SK-N-SH treated with all-trans-retinoic acid at 6 μM for 48 hours (cell line): Measurements from ENCODE around the gene UIMC1.

Experiments
- ATAC-seq: fragments of 200-7000 bp; cut with Tn5 transposase; 3 replicates; pipeline ENCODE4 v1.9.1; 2020; ENCODE audit warnings: mild to moderate bottlenecking, moderate library complexity
- ARNTL ChIP-seq: fragments of 450-650 bp; formaldehyde crosslinking; IDR thresholded peaks from 2 replicates; pipeline ENCODE4 v1.5.0; 2020; ENCODE audit warnings: low read depth, mild to moderate bottlenecking, moderate library complexity, borderline replicate concordance
- BACH2 ChIP-seq: fragments of 250-450 bp; sonication (Bioruptor Pico); IDR thresholded peaks from 2 replicates; pipeline ENCODE4 v1.9.0; 2021; ENCODE audit warnings: mild to moderate bottlenecking, borderline replicate concordance
- CSDC2 ChIP-seq: fragments of 250-450 bp; sonication (Bioruptor Pico); IDR thresholded peaks from 2 replicates; pipeline ENCODE4 v1.5.0; 2020; ENCODE audit warnings: mild to moderate bottlenecking, moderate library complexity
- ESRRG ChIP-seq: fragments of 250-450 bp; sonication (Bioruptor Pico); IDR thresholded peaks from 2 replicates; pipeline ENCODE4 v1.6.1; 2021; ENCODE audit warnings: mild to moderate bottlenecking
- GLIS3 ChIP-seq: fragments of 250-450 bp; sonication (Bioruptor Pico); IDR thresholded peaks from 2 replicates; pipeline ENCODE4 v1.5.0; 2020; ENCODE audit warnings: mild to moderate bottlenecking, moderate library complexity
- ISL1 ChIP-seq: fragments of 250-450 bp; sonication (Bioruptor Pico); IDR thresholded peaks from 2 replicates; pipeline ENCODE4 v2.1.2; 2022; ENCODE audit warnings: mild to moderate bottlenecking, moderate library complexity
- OSR1 ChIP-seq: fragments of 250-450 bp; sonication (Bioruptor Pico); IDR thresholded peaks from 2 replicates; pipeline ENCODE4 v1.8.0; 2022; ENCODE audit warnings: moderate library complexity, mild to moderate bottlenecking, inconsistent platforms
- PPARA ChIP-seq: fragments of 250-450 bp; sonication (Bioruptor Pico); IDR thresholded peaks from 2 replicates; pipeline ENCODE4 v1.5.0; 2020; ENCODE audit warnings: mild to moderate bottlenecking, borderline replicate concordance
- RARB ChIP-seq: fragments of 250-450 bp; sonication (Bioruptor Pico); IDR thresholded peaks from 2 replicates; pipeline ENCODE4 v1.8.0; 2021; ENCODE audit warnings: mild to moderate bottlenecking, moderate library complexity
- SNAI2 ChIP-seq: fragments of 250-450 bp; sonication (Bioruptor Pico); IDR thresholded peaks from 2 replicates; pipeline ENCODE4 v1.5.0; 2020; ENCODE audit warnings: mild to moderate bottlenecking, moderate library complexity
- TOX ChIP-seq: fragments of 250-450 bp; sonication (Bioruptor Pico); IDR thresholded peaks from 2 replicates; pipeline ENCODE4 v1.8.0; 2021; ENCODE audit warnings: mild to moderate bottlenecking, moderate library complexity, borderline replicate concordance
- ZC3H10 ChIP-seq: fragments of 250-450 bp; sonication (Bioruptor Pico); IDR thresholded peaks from 2 replicates; pipeline ENCODE4 v1.5.1; 2021; ENCODE audit warnings: mild to moderate bottlenecking, moderate library complexity
- ZFP3 ChIP-seq: fragments of 250-450 bp; sonication (Bioruptor Pico); IDR thresholded peaks from 2 replicates; pipeline ENCODE4 v1.5.0; 2020; ENCODE audit warnings: mild to moderate bottlenecking, moderate library complexity
- ZNF565 ChIP-seq: fragments of 450-650 bp; formaldehyde crosslinking; conservative IDR thresholded peaks from 2 replicates; pipeline ENCODE4 v1.5.0; 2020; ENCODE audit warnings: low read depth, mild to moderate bottlenecking, moderate library complexity
- ZNF70 ChIP-seq: fragments of 450-650 bp; formaldehyde crosslinking; IDR thresholded peaks from 2 replicates; pipeline ENCODE4 v1.5.0; 2020; ENCODE audit warnings: mild to moderate bottlenecking, moderate library complexity
- ZNF8 ChIP-seq: fragments of 450-650 bp; formaldehyde crosslinking; IDR thresholded peaks from 2 replicates; pipeline ENCODE4 v1.5.0; 2020; ENCODE audit warnings: mild to moderate bottlenecking, moderate library complexity
- TF ChIP-seq, protein P1 (sequence below): fragments of 250-450 bp; sonication (Bioruptor Pico); IDR thresholded peaks from 2 replicates; pipeline ENCODE4 v1.5.0; 2020; ENCODE audit warnings: mild to moderate bottlenecking, moderate library complexity
- TF ChIP-seq, protein P2 (sequence below): fragments of 250-450 bp; sonication (Bioruptor Pico); IDR thresholded peaks from 2 replicates; pipeline ENCODE4 v1.5.1; 2021; ENCODE audit warnings: mild to moderate bottlenecking, moderate library complexity
- TF ChIP-seq, protein P3 (sequence below): fragments of 250-450 bp; sonication (Bioruptor Pico); IDR thresholded peaks from 2 replicates; pipeline ENCODE4 v1.8.0; 2021; ENCODE audit warnings: low read depth, mild to moderate bottlenecking, moderate library complexity, borderline replicate concordance
- TF ChIP-seq, protein P4 (sequence below): fragments of 250-450 bp; sonication (Bioruptor Pico); IDR thresholded peaks from 2 replicates; pipeline ENCODE4 v1.8.0; 2020; ENCODE audit warnings: mild to moderate bottlenecking, moderate library complexity, borderline replicate concordance

Gene UIMC1

DNA sequence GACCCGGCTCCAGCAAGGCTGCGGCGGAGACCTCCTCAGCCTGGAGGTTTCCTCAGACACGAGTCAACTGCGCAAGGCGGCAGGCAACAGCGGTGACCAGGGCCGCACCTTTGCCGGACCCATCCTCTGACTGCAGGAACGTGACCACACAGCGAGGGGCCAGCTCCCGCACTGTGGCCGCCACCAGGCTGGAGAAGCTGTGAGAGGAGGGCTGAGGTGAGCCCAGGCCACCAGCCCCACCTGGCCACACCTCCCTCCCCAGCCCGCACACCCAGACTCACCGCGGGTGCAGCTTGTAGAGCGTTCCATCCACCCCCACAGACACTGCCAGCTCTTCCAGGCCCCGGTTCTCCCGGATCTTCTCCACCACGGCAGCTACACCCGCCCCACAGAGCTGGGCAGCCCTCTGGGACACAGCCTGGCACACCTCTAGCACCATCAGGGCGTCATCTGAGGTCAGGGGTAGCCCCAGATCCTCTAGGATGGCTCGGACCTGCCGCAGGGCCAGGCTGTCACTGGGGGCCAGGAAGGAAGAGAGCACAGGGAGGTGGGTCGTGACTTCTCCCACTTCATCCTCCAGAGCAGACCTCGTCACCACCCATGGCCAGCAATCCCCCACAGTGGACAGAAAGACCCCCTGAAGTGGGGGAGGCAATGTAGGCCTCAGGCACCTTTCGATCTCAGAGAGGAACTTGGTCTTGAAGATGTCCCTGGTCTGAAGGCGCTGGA, 125.4 kb downstream of the UIMC1 start:
- TF ChIP-seq PPARA (no peak), ESRRG (CRISPR knock-in tag) (no peak), TOX (no peak), CSDC2 (CRISPR knock-in tag) (no peak), OSR1 (CRISPR knock-in tag) (no peak)
- TF ChIP-seq, protein P1, sequence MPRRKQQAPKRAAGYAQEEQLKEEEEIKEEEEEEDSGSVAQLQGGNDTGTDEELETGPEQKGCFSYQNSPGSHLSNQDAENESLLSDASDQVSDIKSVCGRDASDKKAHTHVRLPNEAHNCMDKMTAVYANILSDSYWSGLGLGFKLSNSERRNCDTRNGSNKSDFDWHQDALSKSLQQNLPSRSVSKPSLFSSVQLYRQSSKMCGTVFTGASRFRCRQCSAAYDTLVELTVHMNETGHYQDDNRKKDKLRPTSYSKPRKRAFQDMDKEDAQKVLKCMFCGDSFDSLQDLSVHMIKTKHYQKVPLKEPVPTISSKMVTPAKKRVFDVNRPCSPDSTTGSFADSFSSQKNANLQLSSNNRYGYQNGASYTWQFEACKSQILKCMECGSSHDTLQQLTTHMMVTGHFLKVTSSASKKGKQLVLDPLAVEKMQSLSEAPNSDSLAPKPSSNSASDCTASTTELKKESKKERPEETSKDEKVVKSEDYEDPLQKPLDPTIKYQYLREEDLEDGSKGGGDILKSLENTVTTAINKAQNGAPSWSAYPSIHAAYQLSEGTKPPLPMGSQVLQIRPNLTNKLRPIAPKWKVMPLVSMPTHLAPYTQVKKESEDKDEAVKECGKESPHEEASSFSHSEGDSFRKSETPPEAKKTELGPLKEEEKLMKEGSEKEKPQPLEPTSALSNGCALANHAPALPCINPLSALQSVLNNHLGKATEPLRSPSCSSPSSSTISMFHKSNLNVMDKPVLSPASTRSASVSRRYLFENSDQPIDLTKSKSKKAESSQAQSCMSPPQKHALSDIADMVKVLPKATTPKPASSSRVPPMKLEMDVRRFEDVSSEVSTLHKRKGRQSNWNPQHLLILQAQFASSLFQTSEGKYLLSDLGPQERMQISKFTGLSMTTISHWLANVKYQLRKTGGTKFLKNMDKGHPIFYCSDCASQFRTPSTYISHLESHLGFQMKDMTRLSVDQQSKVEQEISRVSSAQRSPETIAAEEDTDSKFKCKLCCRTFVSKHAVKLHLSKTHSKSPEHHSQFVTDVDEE (CRISPR knock-in tag), result no peak
- TF ChIP-seq, protein P2, sequence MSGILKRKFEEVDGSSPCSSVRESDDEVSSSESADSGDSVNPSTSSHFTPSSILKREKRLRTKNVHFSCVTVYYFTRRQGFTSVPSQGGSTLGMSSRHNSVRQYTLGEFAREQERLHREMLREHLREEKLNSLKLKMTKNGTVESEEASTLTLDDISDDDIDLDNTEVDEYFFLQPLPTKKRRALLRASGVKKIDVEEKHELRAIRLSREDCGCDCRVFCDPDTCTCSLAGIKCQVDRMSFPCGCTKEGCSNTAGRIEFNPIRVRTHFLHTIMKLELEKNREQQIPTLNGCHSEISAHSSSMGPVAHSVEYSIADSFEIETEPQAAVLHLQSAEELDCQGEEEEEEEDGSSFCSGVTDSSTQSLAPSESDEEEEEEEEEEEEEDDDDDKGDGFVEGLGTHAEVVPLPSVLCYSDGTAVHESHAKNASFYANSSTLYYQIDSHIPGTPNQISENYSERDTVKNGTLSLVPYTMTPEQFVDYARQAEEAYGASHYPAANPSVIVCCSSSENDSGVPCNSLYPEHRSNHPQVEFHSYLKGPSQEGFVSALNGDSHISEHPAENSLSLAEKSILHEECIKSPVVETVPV (CRISPR knock-in tag), result no peak
- ATAC-seq, result no peak

DNA sequence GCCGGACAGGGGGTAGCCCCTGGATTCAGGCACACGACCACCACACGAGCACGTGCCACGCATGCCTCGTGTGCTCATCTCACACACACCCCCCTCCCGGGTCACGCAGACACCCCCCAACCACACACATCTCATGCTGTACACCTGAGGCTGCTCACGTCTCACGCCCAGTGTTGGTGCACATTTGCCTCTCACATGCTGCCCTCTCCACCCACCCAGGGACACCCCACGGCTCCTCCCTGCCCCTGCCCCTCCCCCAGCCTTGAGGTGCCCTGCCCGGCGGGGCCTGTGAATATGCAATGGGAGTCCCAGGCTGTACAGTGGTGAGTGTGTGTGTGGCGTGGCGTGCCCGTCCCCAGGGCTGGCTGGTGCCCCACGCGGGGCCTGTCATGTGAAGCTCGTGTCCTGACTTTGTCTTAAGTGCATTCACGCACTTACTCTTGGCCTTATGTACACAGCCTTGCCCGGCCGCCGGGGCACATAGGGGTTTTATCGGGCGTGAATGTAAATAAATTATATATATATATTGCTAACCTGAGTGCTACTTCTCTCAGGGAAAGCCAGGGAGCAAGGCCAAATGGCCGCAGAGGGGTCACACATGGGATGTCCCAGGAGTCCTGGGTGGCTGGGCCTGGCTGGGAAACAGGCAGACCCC, 126.1 kb downstream of the UIMC1 start:
- TF ChIP-seq SNAI2 (CRISPR knock-in tag), result no peak
- TF ChIP-seq ZC3H10, result no peak
- TF ChIP-seq ZNF8 (CRISPR knock-in tag), result no peak
- TF ChIP-seq, protein P3, sequence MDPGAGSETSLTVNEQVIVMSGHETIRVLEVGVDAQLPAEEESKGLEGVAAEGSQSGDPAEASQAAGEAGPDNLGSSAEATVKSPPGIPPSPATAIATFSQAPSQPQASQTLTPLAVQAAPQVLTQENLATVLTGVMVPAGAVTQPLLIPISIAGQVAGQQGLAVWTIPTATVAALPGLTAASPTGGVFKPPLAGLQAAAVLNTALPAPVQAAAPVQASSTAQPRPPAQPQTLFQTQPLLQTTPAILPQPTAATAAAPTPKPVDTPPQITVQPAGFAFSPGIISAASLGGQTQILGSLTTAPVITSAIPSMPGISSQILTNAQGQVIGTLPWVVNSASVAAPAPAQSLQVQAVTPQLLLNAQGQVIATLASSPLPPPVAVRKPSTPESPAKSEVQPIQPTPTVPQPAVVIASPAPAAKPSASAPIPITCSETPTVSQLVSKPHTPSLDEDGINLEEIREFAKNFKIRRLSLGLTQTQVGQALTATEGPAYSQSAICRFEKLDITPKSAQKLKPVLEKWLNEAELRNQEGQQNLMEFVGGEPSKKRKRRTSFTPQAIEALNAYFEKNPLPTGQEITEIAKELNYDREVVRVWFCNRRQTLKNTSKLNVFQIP (CRISPR knock-in tag), result no peak
- TF ChIP-seq GLIS3 (CRISPR knock-in tag), result no peak
- TF ChIP-seq CSDC2 (CRISPR knock-in tag), result no peak
- TF ChIP-seq RARB, result no peak
- no peak for TF ChIP-seq ZNF70 (CRISPR knock-in tag)
- no peak for TF ChIP-seq ARNTL (CRISPR knock-in tag)
- no peak for ATAC-seq

DNA sequence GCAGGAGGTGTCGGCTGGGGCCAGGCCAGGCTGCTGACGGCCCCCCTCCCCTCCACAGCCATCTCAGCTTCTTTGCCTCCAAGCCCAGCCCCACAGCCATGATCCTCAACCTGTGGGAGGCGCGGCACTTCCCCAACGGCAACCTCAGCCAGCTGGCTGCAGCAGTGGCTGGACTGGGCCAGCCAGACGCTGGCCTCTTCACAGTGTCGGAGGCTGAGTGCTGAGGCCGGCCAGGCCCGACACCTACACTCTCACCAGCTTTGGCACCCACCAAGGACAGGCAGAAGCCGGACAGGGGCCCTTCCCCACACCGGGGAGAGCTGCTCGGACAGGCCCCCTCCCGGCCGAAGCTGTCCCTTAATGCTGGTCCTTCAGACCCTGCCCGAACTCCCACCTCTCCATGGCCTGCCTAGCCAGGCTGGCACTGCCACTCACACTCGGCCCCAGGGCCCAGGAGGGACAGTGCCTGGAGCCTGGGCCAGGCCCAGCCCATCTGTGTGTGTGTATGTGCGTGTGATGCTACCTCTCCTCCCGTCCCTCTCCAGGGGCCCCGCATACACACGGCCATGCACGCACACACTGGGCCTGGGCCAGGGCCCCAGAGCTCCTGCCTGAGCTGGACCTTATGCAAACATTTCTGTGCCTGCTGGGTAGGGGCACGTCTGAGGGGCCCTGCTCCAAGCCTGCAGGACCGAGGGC, 126.8 kb downstream of the UIMC1 start:
- no peak for ATAC-seq
- TF ChIP-seq, protein P4, sequence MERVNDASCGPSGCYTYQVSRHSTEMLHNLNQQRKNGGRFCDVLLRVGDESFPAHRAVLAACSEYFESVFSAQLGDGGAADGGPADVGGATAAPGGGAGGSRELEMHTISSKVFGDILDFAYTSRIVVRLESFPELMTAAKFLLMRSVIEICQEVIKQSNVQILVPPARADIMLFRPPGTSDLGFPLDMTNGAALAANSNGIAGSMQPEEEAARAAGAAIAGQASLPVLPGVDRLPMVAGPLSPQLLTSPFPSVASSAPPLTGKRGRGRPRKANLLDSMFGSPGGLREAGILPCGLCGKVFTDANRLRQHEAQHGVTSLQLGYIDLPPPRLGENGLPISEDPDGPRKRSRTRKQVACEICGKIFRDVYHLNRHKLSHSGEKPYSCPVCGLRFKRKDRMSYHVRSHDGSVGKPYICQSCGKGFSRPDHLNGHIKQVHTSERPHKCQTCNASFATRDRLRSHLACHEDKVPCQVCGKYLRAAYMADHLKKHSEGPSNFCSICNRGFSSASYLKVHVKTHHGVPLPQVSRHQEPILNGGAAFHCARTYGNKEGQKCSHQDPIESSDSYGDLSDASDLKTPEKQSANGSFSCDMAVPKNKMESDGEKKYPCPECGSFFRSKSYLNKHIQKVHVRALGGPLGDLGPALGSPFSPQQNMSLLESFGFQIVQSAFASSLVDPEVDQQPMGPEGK (CRISPR knock-in tag), result no peak
- TF ChIP-seq GLIS3 (CRISPR knock-in tag) (no peak), ZFP3 (no peak), SNAI2 (CRISPR knock-in tag) (no peak), ARNTL (CRISPR knock-in tag) (no peak), ZNF565 (CRISPR knock-in tag) (no peak), ISL1 (CRISPR knock-in tag) (no peak), BACH2 (CRISPR knock-in tag) (no peak), CSDC2 (CRISPR knock-in tag) (no peak), OSR1 (CRISPR knock-in tag) (no peak), TOX (no peak), ESRRG (CRISPR knock-in tag) (no peak), ZNF70 (CRISPR knock-in tag) (no peak)
- TF ChIP-seq, protein P3 (CRISPR knock-in tag), result no peak
